Measurements from ENCODE around the gene NUDT4. TPM values are rescaled to one million over a fixed set of nuclear protein-coding genes. Genes with fewer than 3 reads are reported as not detected.
A peak's percentile ranks its signal among the peaks of the same experiment; 100 is the strongest.
"Not testable (repeated sequence)": the region's sequence is repeated elsewhere in the genome, so short reads cannot be mapped to it uniquely, and the experiment has no call there.

NUDT4 gene
- total RNA-seq, 1 donor from 2014 or later = 113 TPM

DNA sequence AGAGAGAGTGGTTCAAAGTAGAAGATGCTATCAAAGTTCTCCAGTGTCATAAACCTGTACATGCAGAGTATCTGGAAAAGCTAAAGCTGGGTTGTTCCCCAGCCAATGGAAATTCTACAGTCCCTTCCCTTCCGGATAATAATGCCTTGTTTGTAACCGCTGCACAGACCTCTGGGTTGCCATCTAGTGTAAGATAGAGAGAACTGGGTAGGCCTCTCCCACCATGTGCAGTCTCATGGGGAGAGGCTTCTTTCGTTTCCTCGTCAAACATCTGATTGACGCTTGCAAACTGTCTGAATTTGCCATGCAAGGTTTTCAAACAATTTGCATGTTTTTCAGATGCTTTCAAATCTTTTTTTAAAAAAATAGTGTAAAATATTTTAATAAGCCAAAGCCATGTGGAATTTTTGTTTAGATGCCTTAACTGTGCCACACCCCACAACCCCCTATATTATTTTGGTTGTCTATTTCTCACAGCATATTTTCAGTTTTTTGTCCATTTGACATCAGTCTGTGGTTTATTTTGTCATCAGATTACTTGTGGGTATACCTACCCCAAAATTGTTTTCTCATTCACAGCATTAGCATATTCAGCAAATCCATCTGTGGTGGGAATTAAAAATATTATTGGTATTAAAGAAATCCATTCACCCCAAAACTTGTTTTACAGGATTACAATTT lies 21.6 kb downstream of the NUDT4 start:
- DNase-seq (ENCODE audit: low spot score) = not testable (repeated sequence)

DNA sequence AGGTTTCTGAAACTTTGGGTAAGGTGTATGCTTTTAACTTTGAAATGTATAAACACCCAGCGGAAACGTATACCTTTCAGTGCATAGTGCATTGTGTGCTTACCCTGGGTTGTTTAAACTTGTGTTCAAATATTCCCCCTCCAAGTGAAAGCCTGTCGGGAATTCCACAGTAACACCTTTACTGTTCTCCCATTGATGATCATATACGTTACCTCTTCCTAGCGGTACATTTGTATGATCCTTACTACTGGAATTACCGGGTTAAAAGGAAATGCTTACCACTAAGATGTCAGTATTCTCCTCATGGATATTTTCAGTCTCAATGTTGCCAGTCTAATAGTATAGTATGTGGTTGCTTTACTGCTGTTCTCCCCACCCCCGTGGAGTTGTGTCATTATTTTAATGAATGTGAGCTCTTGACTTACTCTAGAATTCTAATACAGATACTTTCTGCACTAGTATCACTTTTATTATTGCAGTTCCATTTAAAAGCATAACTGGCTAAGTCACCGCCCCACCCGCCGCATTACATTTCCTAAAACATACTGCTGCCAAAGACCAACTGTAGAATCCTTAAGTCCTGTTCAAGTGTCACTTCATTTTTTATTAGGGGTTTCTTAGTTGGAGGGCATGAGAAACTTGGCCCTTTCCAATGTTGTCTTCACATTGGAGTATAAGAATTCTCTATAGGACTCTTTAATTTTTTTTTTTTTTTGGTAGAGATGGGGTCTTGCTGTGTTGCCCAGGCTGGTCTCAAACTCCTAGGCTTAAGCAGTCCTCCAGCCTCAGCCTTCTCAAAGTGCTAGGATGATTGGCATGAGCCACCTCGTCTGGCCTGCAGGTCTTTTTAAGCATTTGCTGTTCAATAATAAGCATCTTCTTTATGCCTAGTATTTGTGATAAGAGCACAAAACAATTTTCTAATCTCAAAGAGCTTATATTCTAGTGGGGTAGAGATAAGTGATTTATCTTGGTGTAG lies 24.9 kb downstream of the NUDT4 start:
- no peak for DNase-seq (ENCODE audit: low spot score)

DNA sequence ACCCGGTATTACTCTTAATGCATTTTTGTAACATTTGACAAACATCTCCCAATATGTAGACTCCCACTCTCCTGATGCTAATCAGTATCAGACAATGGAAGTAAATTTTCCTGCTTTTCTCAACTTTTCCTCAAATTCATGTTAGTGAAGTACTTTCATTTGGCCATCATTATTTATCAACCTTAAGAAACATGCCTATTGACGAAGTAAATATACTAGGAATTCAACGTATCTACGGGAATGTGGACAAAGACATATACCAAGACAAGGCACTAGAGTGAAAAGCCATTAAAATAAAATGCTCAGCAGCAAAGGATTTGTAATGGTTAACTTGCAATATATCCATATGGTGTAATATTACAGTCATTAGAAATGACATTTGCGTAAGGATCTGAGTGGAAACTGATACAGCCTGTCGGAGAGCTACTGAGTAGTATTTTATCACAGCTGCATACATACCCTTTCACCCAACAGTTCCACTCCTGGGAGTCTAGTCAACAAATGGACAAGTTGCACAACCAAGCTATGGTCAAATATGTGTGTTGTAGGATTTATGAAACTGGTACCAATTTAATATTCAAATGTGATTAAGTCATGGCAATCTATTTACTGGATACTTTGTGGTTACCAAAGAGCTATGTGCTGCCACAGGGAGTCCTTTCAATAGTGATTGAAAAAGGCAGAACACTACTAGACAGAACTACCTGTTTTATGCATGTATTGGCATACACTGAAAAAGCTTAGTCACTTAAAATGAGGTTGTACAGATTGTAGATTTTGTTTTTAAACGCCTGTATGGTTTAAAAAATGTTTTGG lies 26.5 kb downstream of the NUDT4 start:
- DNase-seq (ENCODE audit: low spot score) = no peak

DNA sequence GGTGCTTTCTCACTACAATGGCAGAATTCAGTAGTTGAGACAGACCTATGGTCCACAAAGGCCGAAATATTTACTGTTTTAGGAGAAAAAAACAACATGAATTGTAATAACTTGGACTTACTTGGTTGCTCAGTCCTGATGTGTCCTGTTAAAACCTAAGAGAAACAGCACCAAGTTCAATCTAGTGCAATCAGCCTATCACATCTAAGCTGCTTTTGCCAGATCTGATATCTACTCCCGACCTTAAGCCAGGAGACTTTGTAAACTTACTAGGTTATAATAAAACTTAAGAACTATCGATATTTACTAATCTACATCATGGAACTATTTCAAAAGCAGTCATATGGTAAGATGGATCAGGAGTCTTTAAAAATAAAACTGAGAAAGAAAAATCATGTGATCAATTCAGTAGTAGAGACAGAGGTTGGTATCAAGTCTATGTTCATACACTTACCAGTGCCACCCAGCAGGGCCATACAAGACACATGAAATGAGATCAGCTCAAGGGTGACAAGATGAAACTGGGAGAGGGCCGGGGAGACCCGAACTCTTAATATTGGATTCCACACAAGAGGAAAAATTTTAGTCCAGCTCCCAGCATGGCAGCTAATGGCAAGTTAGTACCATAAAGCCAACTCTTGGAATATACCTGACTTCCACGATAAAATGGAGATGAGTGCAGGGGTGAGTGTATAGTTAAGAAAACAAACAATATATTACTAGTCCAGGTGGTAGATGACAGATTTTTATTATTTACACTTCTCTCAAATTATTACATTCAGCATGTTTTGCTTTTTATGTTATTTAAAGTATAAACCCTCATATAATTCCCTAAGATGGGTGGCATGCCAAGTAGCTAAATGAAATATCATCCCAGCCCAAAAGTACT lies 27.5 kb downstream of the NUDT4 start:
- DNase-seq (ENCODE audit: low spot score) = no peak

DNA sequence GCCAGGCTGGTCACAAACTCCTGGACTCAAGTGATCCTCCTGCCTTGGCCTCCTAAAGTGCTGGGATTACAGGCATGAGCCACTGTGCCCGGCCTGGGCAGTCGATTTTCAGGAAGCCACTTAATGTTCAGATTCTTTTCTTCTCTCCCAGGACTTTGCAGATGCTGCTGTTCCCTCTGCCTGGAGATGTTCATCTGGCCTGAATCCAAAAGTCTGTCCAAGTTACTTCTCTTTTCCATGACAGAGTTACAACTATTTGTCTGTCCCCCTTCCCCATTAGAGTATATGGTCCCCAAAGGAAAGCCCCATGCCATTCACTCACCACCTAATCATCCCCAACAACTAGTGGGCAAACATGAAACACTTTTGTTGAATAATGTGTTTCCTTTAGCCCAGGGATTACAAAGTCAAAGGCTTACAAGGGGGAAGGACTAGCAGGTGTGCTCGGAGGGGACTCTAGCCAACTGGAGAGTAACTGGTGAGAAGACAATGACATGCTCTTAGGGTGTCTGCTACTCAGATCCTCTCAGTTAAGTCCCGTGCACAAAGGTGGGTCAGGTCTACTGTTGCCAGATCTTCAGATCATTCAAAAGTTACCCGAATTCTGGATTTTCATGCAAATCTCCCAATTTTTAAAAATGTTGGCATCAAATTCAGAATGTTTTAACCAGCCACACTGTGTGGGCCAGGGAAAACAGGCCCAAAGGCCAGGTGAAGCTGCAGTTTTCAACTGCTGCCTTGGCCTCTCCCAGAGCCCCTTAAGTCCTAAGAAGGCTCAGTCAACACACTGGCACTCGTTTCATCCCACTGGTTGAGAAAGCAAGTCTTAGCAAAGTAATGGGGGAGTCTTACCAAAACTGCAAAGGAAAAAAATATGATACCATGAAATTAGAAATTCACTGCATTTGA lies 29.6 kb downstream of the NUDT4 start:
- DNase-seq (ENCODE audit: low spot score) = no peak

DNA sequence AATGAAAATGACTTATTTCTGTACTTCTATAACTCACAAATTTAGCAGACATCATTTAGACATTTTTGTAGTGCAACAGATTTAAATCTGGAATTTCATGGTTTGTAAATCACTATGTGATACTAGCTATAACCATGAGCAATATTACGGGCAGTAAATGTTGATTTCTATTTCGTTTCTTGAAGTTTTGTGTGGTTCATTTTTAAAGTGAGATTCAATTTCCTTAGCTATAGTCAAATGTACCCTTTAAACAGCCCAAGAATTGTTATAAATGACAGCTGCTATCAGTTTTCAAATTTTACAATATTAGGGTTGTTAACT lies 30.2 kb downstream of the NUDT4 start:
- no peak for DNase-seq (ENCODE audit: low spot score)

DNA sequence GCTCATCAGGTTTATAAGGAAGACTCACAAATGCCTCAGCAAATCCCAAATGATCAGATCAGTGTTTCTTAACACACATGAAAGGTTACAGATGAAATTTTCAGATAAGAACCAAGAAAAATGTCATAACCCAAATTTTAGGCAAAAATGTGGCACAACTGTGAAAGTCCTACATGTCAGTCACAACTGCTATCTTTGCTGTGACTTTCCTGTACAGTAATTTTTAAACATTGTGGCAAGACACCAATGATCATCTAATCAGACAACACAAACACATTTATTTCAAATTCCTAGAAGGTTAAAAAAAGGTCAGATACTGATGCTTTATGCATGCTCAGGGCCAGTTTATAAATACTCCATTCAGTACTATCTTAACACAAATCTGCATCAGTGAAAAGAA lies 31.1 kb downstream of the NUDT4 start:
- DNase-seq (ENCODE audit: low spot score) = no peak

DNA sequence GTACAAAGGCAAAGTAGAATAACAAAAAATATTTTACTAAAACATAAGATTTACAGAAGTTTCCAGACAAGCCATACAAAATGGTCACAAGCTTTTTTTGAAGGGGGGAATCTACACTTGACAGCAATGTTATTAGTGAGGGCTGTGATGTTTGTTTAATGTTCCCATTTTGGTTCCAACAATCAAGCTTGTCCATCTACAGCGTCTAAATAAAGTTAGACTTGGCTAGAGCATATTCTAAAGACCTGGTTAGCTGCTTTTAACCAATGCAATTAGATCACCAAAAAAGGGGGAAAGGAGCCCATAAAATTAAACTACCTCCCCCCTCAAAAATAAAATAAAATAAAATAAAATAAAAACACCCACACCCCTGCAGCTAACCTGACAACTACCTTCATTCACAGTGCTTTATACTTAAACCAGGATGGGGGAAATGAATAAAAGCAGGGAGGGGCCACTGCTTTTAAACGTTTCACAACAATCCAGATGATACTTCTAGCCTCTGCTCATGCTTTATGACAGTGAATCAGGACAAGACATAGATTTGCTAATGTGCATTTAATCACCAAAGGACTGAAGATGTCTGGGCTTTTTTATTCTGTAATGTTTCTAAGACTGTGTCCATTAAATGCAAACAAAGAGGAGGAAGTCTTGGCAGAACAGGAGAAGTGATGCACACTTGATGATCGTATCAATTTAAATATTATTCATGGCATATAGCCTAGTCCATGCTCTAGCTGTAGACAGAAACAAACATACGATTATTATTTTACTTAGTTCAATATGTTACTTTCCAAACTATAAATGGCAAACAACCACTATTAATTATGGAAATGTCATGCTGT lies 31.8 kb downstream of the NUDT4 start:
- not testable (repeated sequence) for DNase-seq (ENCODE audit: low spot score)

DNA sequence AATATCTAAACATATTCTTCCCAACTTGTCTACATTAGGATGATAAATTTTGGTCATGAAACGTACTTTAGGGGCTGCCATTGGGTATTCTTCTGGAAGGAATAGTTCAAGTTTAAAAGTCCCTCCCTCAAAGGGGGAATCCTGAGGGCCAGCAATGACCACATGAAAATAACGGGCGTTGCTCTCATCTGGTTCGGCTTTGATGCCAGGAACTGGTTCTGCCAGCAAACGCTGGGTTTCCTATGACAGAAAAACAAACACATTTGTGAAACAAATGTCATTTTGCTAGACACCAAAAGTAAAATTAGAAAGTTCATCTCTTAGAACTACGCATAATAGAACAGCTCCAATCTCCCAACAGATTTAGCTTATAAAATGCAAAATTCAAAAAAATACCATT lies 33.3 kb downstream of the NUDT4 start:
- not testable (repeated sequence) for DNase-seq (ENCODE audit: low spot score)

DNA sequence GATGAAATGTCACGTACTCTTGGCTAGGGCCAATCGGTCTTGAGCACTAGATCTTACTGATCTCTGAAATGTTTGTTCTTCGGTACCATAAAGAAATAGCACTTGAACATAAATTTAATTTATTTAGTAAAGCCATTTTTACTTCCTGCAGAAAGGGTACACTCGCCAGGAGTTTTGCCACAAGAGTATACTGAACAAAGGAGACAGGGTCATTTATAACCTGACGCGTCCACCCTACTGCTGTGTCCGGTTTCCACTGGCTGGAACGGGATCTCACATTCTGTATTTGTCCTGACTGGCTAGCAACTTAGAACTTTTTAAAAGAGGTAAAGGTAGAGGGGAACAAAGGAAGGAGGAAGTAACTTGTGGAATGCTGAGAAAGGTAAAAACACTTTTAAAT lies 34.7 kb downstream of the NUDT4 start:
- peak; percentile 50 for DNase-seq (ENCODE audit: low spot score)

DNA sequence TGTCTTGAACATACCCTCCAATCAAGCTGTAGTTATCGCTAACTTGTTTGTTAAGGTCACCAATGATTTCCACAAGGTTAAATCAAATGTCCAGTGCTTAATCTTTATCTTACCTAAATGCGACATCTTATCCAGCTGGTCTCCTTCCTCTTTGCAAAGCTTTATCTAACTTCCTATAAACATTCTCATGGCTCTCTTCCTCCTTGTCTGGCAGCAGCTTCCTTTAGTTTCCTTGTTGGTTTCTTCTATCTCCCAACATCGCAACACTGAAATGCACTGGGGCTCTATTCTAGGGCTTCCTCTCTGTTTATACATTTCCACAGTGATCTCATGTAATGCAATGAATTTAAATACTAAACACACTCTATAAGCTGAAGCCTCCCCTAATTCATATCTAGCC lies 35.3 kb downstream of the NUDT4 start:
- no peak for DNase-seq (ENCODE audit: low spot score)

DNA sequence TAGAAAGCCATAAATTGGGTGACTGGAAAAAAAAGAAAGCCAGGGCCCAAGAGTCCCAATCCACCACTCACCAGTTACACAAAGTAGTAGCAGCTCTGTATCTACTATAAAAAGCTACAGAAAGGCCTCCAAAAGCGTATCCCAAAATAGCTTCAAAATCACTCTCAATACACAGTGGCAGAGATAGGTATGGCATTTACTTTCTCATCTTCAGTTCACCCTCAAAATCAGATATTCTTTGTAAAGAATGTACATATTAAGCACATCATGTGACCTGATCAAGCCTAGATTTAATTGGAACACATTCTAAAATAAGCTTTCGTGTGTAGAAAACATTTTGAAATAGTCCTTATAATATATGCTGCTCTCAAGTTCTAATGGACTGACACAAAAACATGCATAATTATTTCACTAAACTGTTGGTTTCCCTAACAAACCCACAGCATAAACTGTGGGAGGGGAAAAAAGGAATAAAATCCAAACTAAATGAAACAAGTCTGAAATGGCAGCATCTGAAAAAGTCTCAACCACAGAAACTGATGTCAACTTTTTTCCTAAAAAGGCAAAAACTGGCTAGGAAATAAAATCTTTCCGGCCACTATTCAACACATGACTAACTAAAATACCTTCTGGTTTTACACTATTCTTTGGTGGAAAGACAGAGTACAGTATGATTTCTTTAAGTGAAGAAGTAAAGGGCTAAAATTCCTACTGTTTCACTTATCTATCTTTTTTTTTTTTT lies 38.2 kb downstream of the NUDT4 start:
- DNase-seq (ENCODE audit: low spot score) = no peak

DNA sequence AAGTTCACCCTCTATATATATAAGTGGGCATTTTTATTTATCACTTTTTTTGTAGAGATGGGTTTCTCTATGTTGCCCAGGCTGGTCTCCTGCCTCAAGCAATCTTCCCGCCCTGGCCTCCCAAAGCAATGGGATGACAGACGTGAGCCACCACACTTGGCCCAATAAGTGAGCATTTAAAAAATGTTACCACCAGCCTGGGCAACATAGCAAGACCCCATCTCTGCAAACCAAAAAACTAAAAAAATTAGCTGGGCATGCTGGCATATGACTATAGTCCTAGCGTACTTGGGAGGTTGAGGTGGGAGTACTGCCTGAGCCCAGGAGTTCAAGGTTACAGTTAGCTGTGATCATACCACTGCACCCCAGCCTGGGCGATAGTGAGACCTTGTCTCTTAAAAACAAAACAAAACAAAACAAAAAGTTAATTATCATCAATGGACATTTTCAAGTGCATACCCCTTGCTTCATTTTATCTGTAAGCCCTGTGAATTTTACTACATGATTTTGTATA lies 40.3 kb downstream of the NUDT4 start:
- DNase-seq (ENCODE audit: low spot score) = no peak

DNA sequence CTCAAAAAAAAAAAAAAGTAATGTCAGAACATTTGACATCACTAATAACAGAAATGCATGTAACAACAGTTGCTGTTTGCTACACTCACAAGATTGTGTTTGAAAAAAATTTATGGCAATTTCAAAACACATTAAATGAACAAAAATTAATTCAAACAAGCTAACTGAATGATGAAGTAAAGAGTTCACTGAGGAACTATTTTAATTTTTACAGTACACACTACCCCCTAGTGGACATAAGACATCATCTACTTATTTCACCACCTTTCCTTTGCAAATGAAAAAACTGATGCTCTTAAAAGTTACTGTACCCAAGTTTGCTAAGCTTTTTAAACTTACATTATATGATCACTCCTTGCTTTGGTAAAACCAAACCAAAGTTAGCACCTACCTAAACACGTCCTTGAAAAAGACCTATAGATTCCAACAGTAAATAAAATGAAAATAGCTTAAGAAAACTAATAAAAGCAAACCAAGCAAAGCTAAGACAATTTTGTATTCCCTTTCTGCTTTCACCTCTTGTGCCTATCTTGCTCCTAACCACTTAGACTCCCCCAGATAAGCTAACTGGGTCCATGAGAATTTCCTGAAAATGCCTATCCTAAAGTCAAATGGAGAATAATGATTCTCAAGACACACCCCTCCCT lies 41.8 kb downstream of the NUDT4 start:
- DNase-seq (ENCODE audit: low spot score) = no peak

DNA sequence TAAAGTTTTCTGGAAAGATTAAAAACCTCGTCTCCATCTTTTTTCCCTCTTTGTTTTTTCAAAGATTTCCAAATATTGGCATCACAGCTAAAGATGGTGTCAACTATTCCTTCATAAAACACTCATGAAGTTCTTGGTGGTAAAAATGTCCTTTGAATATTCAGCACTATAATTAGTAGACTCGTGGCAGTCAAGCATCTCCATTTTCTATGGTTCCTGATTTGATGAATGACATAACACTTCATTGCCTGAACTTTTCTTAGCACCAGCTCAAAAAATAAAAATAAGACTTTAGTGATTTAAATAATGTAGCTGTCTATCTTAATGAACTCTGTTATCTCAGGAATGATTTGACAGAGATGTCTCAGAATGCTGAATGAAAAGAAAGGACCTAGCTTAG lies 44.3 kb downstream of the NUDT4 start:
- no peak for DNase-seq (ENCODE audit: low spot score)

DNA sequence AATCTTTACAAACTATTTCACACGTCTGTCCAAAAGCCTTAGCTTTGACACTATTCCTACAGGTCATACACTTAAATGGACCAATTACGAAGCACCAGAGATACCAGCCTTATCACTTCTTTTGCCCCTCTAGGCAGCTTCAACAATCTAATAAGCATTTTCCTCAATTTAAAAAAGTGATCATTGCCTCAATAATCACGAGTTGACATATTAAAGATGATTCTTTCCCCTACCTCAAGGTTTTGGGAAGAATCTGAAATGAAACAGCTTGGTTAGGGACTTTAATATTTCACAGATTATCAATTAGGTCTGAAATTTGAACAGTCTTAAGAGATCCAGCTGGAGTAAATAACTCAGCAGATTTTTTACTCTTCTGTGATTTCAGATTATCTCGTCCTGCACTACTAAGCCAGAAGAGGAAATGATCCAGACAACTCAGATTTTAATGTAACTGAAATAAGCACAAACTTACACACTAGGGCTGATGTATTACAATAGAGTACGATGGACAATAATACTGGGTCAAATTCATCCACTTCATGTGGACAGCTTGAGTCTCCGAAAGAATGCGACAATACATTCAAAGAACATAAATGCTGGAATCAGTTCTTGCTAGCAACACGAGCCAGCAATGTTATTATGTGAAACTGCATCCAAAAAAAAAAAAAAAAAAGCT lies 48.1 kb downstream of the NUDT4 start:
- no peak for DNase-seq (ENCODE audit: low spot score)

DNA sequence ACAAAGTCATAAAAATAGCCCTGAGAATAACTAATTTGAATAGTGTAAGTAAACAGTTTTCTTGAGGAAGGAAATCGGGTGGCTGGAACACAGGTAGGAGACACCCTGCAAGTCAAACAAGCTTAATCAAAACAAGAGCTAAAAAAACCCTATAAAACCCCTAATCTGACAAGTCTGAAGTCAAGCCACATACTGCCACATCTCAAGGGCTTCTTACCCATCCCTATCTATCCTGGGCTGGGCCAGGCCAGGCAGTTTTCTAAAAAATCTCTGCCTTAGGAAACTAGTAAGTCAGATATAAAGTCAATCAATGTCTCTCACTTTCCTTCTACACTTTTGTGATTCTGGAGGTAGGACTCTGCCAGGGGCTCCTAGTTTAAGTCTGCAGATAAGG lies 48.7 kb downstream of the NUDT4 start:
- no peak for DNase-seq (ENCODE audit: low spot score)

All from ureter (tissue), 1 donor.